GM23248 (cell line): ENCODE results near the gene EID2. TPM values are rescaled to one million over a fixed set of nuclear protein-coding genes. Genes with fewer than 3 reads are reported as not detected.

Experiments used
- DNase-seq: peaks from one replicate; pipeline ENCODE4 v3.0.0-alpha.2; 2015
- H2AFZ ChIP-seq: fragments of 200-600 bp; sonication (generic); 2 replicates; pipeline ENCODE4 v1.6.1; 2016; ENCODE audit warnings: antibody characterized with exemption
- H3F3A ChIP-seq: fragments of 200-600 bp; sonication (generic); 2 replicates; pipeline ENCODE4 v1.6.1; 2016; ENCODE audit warnings: mild to moderate bottlenecking, antibody characterized with exemption, mixed run types; ENCODE audit not compliant: insufficient read depth
- H3K27ac ChIP-seq: fragments of 200-600 bp; sonication (generic); 2 replicates; pipeline ENCODE4 v1.5.1; 2016; ENCODE audit warnings: mild to moderate bottlenecking
- H3K27me3 ChIP-seq: fragments of 200-600 bp; sonication (generic); replicated peaks from 2 replicates; pipeline ENCODE4 v1.6.1; 2016; ENCODE audit warnings: mild to moderate bottlenecking; ENCODE audit not compliant: insufficient read depth
- H3K36me3 ChIP-seq: fragments of 200-600 bp; sonication (generic); 2 replicates; pipeline ENCODE4 v1.6.1; 2016; ENCODE audit warnings: low read depth, mild to moderate bottlenecking
- H3K4me1 ChIP-seq: fragments of 200-600 bp; sonication (generic); 2 replicates; pipeline ENCODE4 v1.6.1; 2016; ENCODE audit warnings: mild to moderate bottlenecking; ENCODE audit not compliant: insufficient read depth
- H3K4me2 ChIP-seq: fragments of 200-600 bp; sonication (generic); one replicate; pipeline ENCODE4 v1.6.1; 2016; ENCODE audit warnings: mild to moderate bottlenecking; ENCODE audit not compliant: unreplicated experiment
- H3K4me3 ChIP-seq: fragments of 200-600 bp; sonication (generic); 2 replicates; pipeline ENCODE4 v1.5.1; 2016; ENCODE audit warnings: mild to moderate bottlenecking
- H3K79me2 ChIP-seq: fragments of 200-600 bp; sonication (generic); 2 replicates; pipeline ENCODE4 v1.6.1; 2016; ENCODE audit warnings: mild to moderate bottlenecking; ENCODE audit not compliant: insufficient read depth
- H3K9ac ChIP-seq: fragments of 200-600 bp; sonication (generic); 2 replicates; pipeline ENCODE4 v1.6.1; 2016; ENCODE audit warnings: mild to moderate bottlenecking
- H3K9me2 ChIP-seq: fragments of 200-600 bp; sonication (generic); 2 replicates; pipeline ENCODE4 v1.6.1; 2016; ENCODE audit warnings: mixed run types, mild to moderate bottlenecking, moderate library complexity; ENCODE audit not compliant: insufficient read depth
- H3K9me3 ChIP-seq: fragments of 200-600 bp; sonication (generic); one replicate; pipeline ENCODE4 v1.6.1; 2017; ENCODE audit warnings: low read depth
- H4K20me1 ChIP-seq: fragments of 200-600 bp; sonication (generic); 2 replicates; pipeline ENCODE4 v1.6.0; 2016; ENCODE audit not compliant: insufficient read depth
- EZH2 ChIP-seq: fragments of 200-600 bp; sonication (generic); IDR thresholded peaks from 2 replicates; pipeline ENCODE4 v1.6.1; 2018; ENCODE audit warnings: antibody characterized with exemption, mild to moderate bottlenecking; ENCODE audit not compliant: insufficient read depth, poor library complexity, severe bottlenecking
- EZH2phosphoT487 ChIP-seq: fragments of 200-600 bp; sonication (generic); IDR thresholded peaks from 2 replicates; pipeline ENCODE4 v1.6.1; 2018; ENCODE audit warnings: antibody characterized with exemption, moderate library complexity, mild to moderate bottlenecking, low read depth; ENCODE audit not compliant: insufficient read depth
- WGBS, 2 experiments: methylation state at CpG; one replicate each; pipeline ENCODE4 v1.1.6; 2015 to 2017; ENCODE audit warnings: low lambda C conversion rate in 2 of 2, low coverage in 1 of 2; ENCODE audit errors: missing lambda C conversion rate in 2 of 2; 5-methylcytosine and 5-hydroxymethylcytosine counted together
- in situ Hi-C: fragments of 300-500 bp; cut with MboI; formaldehyde crosslinking; loops from 2 replicates; pipeline ENCODE4 v1.15.0; 2020
- polyA plus RNA-seq: library from polyadenylated mRNA; unstranded; fragments of >200 nt; fragmentation: Nextera tagmentation; extraction: Ambion mirVana; gene quantifications from 2 replicates; pipeline ENCODE4 v1.2.1, GENCODE V29; 2016
- total RNA-seq: library from RNA; depleted of rRNA; stranded (reverse); fragments of >200 nt; shearing (Covaris generic); gene quantifications from 2 replicates; pipeline ENCODE4 v1.2.3, GENCODE V29; 2014

EID2 gene
- total and polyA plus RNA-seq, 2 experiments from 2014 or later = 14.3 to 14.9 TPM

- Histone ChIP-seq H3K9me2 (no peaks in the 10 kb centered on the region), H3K27me3 (no peaks in the 10 kb centered on the region), H3K4me2 (no peak overlapping the region), H3K9me3 (no peaks in the 10 kb centered on the region), H3K79me2 (peaks cover 12% of the 10 kb centered on the region), H3K4me3 (no peak overlapping the region), H3K27ac (no peak overlapping the region), H3K36me3 (no peaks in the 10 kb centered on the region), H2AFZ (no peak overlapping the region), H3K4me1 (no peaks in the 10 kb centered on the region), H3K9ac (no peak overlapping the region), H4K20me1 (no peaks in the 10 kb centered on the region), H3F3A (no peaks in the 10 kb centered on the region; the same call in 1 of the 2 replicates)
- TF ChIP-seq EZH2phosphoT487 (no peak), EZH2 (no peak)
- WGBS, 2 experiments = 87 to 93% methylated on average over 8 of the region's 8 CpGs
- no peak for DNase-seq
- in situ Hi-C loops = no loop called here
Measured at GRCh38 chr19:39524495-39524894, 15.5 kb downstream of the EID2 start.

GRCh38 chr19:39520541-39521484 lies 19.1 kb downstream of the EID2 start:
- no peak overlapping the region for H3K9ac ChIP-seq
- DNase-seq = no peak
- H4K20me1 ChIP-seq = no peaks in the 10 kb centered on the region
- WGBS, 2 experiments = 70 to 71% methylated on average over 8 of the region's 8 CpGs
- peaks cover 9% of the 10 kb centered on the region for H3K27me3 ChIP-seq
- no peaks in the 10 kb centered on the region for H3K36me3 ChIP-seq
- no peaks in the 10 kb centered on the region for H3K9me2 ChIP-seq
- H3K4me2 ChIP-seq = no peak overlapping the region
- no peak overlapping the region for H2AFZ ChIP-seq
- no peak overlapping the region for H3K27ac ChIP-seq
- in situ Hi-C loops = no loop called here
- TF ChIP-seq EZH2 (no peak), EZH2phosphoT487 (no peak)
- H3K79me2 ChIP-seq = no peaks in the 10 kb centered on the region
- no peaks in the 10 kb centered on the region for H3K9me3 ChIP-seq
- H3K4me1 ChIP-seq = no peaks in the 10 kb centered on the region
- H3K4me3 ChIP-seq = no peak overlapping the region
- H3F3A ChIP-seq = no peaks in the 10 kb centered on the region

- TF ChIP-seq EZH2 = no peak
- no peak for TF ChIP-seq EZH2phosphoT487
- H3K79me2 ChIP-seq = no peaks in the 10 kb centered on the region
- no peak overlapping the region for H3K4me3 ChIP-seq
- WGBS, 2 experiments = 57 to 65% methylated on average over 8 to 9 of the region's 9 CpGs
- no peak overlapping the region for H3K9ac ChIP-seq
- no peak overlapping the region for H3K4me2 ChIP-seq
- no peaks in the 10 kb centered on the region for H3K4me1 ChIP-seq
- H3F3A ChIP-seq = no peaks in the 10 kb centered on the region
- no peak for DNase-seq
- no peaks in the 10 kb centered on the region for H3K36me3 ChIP-seq
- H3K27ac ChIP-seq = no peak overlapping the region
- in situ Hi-C loops = no loop called here
- no peaks in the 10 kb centered on the region for H4K20me1 ChIP-seq
- H2AFZ ChIP-seq = no peak overlapping the region
- H3K9me3 ChIP-seq = no peaks in the 10 kb centered on the region
- H3K9me2 ChIP-seq = no peaks in the 10 kb centered on the region
- H3K27me3 ChIP-seq = peaks cover 27% of the 10 kb centered on the region
Measured at GRCh38 chr19:39518975-39519374, 21.0 kb downstream of the EID2 start.

GRCh38 chr19:39518458-39518857 lies 21.5 kb downstream of the EID2 start:
- in situ Hi-C loops = no loop called here
- H3K79me2 ChIP-seq = no peaks in the 10 kb centered on the region
- H2AFZ ChIP-seq = no peak overlapping the region
- no peak overlapping the region for H3K27ac ChIP-seq
- TF ChIP-seq EZH2phosphoT487 (no peak), EZH2 (no peak)
- H3K9me3 ChIP-seq = no peaks in the 10 kb centered on the region
- no peak overlapping the region for H3K4me2 ChIP-seq
- no peaks in the 10 kb centered on the region for H3K36me3 ChIP-seq
- 57 to 63% methylated on average over 5 of the region's 5 CpGs for WGBS, 2 experiments
- no peak overlapping the region for H3K4me3 ChIP-seq
- no peak for DNase-seq
- peaks cover 32% of the 10 kb centered on the region for H3K27me3 ChIP-seq
- H4K20me1 ChIP-seq = no peaks in the 10 kb centered on the region
- H3K9ac ChIP-seq = no peak overlapping the region
- no peaks in the 10 kb centered on the region for H3K4me1 ChIP-seq
- no peaks in the 10 kb centered on the region for H3F3A ChIP-seq
- H3K9me2 ChIP-seq = no peaks in the 10 kb centered on the region
